HEK293 (cell line): ENCODE data around the gene CEP170B.

Experiments
- CTCF ChIA-PET: fragments of 350-600 bp; formaldehyde crosslinking; extraction: SDS; loops from one replicate; lab custom pipeline; 2021; ENCODE audit warnings: antibody characterized with exemption; lab: Yijun Ruan, JAX
- POLR2A ChIA-PET: fragments of 300-600 bp; formaldehyde crosslinking; extraction: SDS; loops from one replicate; lab custom pipeline; 2020; ENCODE audit warnings: antibody characterized with exemption, inconsistent platforms; lab: Yijun Ruan, JAX
- H3K27ac ChIP-seq: fragments of 200-500 bp; sonication (Bioruptor generic); 2 replicates; pipeline ENCODE4 v1.5.1; 2014; ENCODE audit warnings: low read depth, low read length, control low read depth, inconsistent platforms; ENCODE audit errors: extremely low read depth
- H3K36me3 ChIP-seq, 2 experiments: fragments of 200-500 bp in 1 of 2; sonication (Bioruptor generic) in 1 of 2; 1 replicate in 1 of 2; 2 replicates in 1 of 2; pipeline ENCODE4 v1.5.1; 2014 to 2017; ENCODE audit warnings: inconsistent platforms in 2 of 2, low read length in 2 of 2; ENCODE audit not compliant: control insufficient read depth in 2 of 2, insufficient read depth in 1 of 2
- H3K4me1 ChIP-seq: fragments of 200-500 bp; sonication (Bioruptor generic); 2 replicates; pipeline ENCODE4 v1.5.1; 2014; ENCODE audit warnings: mild to moderate bottlenecking, low read length, inconsistent platforms; ENCODE audit not compliant: control insufficient read depth, insufficient read depth
- H3K4me3 ChIP-seq: 2 replicates; pipeline ENCODE4 v1.5.1; 2011; ENCODE audit warnings: low read depth, mild to moderate bottlenecking, control low read depth, low read length, moderate library complexity
- H3K9me3 ChIP-seq: fragments of 200-500 bp; sonication (Bioruptor generic); 2 replicates; pipeline ENCODE4 v1.5.1; 2014; ENCODE audit warnings: low read depth, low read length, inconsistent platforms; ENCODE audit not compliant: control insufficient read depth, insufficient read depth
- EGR2 ChIP-seq: fragments of 450-650 bp; formaldehyde crosslinking; IDR thresholded peaks from 2 replicates; pipeline ENCODE4 v1.5.1; 2016; ENCODE audit warnings: low read depth, missing biosample characterization, missing genetic modification characterization
- KLF1 ChIP-seq: fragments of 450-650 bp; formaldehyde crosslinking; IDR thresholded peaks from 2 replicates; pipeline ENCODE4 v1.5.1; 2016; ENCODE audit warnings: missing biosample characterization, missing genetic modification characterization
- KLF10 ChIP-seq: fragments of 450-650 bp; IDR thresholded peaks from 2 replicates; pipeline ENCODE4 v1.5.1; 2018; ENCODE audit warnings: missing biosample characterization, mild to moderate bottlenecking, missing genetic modification characterization
- KLF17 ChIP-seq: fragments of 450-650 bp; formaldehyde crosslinking; IDR thresholded peaks from 2 replicates; pipeline ENCODE4 v1.5.1; 2016; ENCODE audit warnings: missing biosample characterization, missing genetic modification characterization
- KLF8 ChIP-seq: fragments of 450-650 bp; formaldehyde crosslinking; IDR thresholded peaks from 2 replicates; pipeline ENCODE4 v1.5.1; 2016; ENCODE audit warnings: missing biosample characterization, missing genetic modification characterization
- TRIM28 ChIP-seq: IDR thresholded peaks from 2 replicates; pipeline ENCODE4 v1.6.1; 2011; ENCODE audit warnings: low read length, control low read depth, borderline replicate concordance
- ZFHX2 ChIP-seq: fragments of 450-650 bp; formaldehyde crosslinking; conservative IDR thresholded peaks from 2 replicates; pipeline ENCODE4 v1.5.1; 2016; ENCODE audit warnings: missing biosample characterization, missing genetic modification characterization
- ZNF18 ChIP-seq: fragments of 450-650 bp; formaldehyde crosslinking; IDR thresholded peaks from 2 replicates; pipeline ENCODE4 v1.5.1; 2016; ENCODE audit warnings: missing biosample characterization, missing genetic modification characterization
- ZNF311 ChIP-seq: fragments of 450-650 bp; formaldehyde crosslinking; IDR thresholded peaks from 2 replicates; pipeline ENCODE4 v1.5.1; 2017; ENCODE audit warnings: missing biosample characterization, missing genetic modification characterization, borderline replicate concordance
- ZNF48 ChIP-seq: fragments of 450-650 bp; formaldehyde crosslinking; IDR thresholded peaks from 2 replicates; pipeline ENCODE4 v1.5.1; 2016; ENCODE audit warnings: missing biosample characterization, missing genetic modification characterization
- ZSCAN4 ChIP-seq: fragments of 450-650 bp; formaldehyde crosslinking; IDR thresholded peaks from 2 replicates; pipeline ENCODE4 v1.5.1; 2017; ENCODE audit warnings: missing biosample characterization, missing genetic modification characterization
- TF ChIP-seq, protein P1 (sequence below): fragments of 450-650 bp; formaldehyde crosslinking; IDR thresholded peaks from 2 replicates; pipeline ENCODE4 v1.5.1; 2016; ENCODE audit warnings: missing biosample characterization, missing genetic modification characterization, borderline replicate concordance
- TF ChIP-seq, protein P2 (sequence below): fragments of 450-650 bp; formaldehyde crosslinking; IDR thresholded peaks from 2 replicates; pipeline ENCODE4 v1.5.1; 2016; ENCODE audit warnings: missing biosample characterization, missing genetic modification characterization
- TF ChIP-seq, protein P3 (sequence below): fragments of 450-650 bp; formaldehyde crosslinking; IDR thresholded peaks from 2 replicates; pipeline ENCODE4 v1.5.1; 2016; ENCODE audit warnings: missing biosample characterization, missing genetic modification characterization

The CEP170B gene

GRCh38 chr14:104879201-104879982 lies 14.3 kb downstream of the CEP170B start (continued):
- TF ChIP-seq, protein P1, sequence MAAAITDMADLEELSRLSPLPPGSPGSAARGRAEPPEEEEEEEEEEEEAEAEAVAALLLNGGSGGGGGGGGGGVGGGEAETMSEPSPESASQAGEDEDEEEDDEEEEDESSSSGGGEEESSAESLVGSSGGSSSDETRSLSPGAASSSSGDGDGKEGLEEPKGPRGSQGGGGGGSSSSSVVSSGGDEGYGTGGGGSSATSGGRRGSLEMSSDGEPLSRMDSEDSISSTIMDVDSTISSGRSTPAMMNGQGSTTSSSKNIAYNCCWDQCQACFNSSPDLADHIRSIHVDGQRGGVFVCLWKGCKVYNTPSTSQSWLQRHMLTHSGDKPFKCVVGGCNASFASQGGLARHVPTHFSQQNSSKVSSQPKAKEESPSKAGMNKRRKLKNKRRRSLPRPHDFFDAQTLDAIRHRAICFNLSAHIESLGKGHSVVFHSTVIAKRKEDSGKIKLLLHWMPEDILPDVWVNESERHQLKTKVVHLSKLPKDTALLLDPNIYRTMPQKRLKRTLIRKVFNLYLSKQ (tag by site-specific recombination) = no peak
- TF ChIP-seq ZFHX2 (tag by site-specific recombination) (no peak), ZSCAN4 (tag by site-specific recombination) (no peak)

DNA sequence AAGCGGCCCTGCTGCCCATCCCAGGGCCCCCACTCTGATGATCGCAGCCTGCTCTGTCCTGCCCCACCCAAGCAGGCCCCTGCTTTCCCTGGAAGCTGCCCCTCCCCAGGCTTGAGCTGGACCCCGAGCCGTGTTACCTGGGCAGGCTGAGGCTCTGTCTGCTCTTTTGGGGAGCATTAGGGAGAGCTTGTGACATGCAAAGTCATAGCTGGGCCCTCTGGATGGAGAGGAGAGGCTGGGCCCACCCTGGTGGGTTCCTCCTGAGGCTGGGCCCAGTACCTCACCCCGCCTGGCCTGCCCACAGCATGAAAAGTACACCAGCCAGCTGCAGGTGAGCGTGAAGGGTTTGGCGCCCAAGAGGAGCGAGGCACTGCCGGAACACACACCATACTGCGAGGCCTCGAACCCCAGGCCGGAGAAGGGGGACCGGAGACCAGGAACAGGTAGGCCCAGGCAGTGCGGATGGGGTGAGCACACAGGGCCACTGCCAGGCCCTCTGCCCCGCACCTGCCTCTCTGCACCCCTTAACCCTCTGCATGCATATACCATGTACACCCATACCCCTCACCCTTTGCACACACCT lies 15.0 kb downstream of the CEP170B start:
- Histone ChIP-seq H3K27ac (no peak overlapping the region), H3K36me3 (peaks cover 0 to 62% of the 10 kb centered on the region in 2 experiments; a peak in 2 of 3 replicates), H3K4me1 (peaks cover 7% of the 10 kb centered on the region; the same call in 1 of the 2 replicates), H3K9me3 (no peaks in the 10 kb centered on the region), H3K4me3 (no peak overlapping the region)
- TF ChIP-seq, protein P2, sequence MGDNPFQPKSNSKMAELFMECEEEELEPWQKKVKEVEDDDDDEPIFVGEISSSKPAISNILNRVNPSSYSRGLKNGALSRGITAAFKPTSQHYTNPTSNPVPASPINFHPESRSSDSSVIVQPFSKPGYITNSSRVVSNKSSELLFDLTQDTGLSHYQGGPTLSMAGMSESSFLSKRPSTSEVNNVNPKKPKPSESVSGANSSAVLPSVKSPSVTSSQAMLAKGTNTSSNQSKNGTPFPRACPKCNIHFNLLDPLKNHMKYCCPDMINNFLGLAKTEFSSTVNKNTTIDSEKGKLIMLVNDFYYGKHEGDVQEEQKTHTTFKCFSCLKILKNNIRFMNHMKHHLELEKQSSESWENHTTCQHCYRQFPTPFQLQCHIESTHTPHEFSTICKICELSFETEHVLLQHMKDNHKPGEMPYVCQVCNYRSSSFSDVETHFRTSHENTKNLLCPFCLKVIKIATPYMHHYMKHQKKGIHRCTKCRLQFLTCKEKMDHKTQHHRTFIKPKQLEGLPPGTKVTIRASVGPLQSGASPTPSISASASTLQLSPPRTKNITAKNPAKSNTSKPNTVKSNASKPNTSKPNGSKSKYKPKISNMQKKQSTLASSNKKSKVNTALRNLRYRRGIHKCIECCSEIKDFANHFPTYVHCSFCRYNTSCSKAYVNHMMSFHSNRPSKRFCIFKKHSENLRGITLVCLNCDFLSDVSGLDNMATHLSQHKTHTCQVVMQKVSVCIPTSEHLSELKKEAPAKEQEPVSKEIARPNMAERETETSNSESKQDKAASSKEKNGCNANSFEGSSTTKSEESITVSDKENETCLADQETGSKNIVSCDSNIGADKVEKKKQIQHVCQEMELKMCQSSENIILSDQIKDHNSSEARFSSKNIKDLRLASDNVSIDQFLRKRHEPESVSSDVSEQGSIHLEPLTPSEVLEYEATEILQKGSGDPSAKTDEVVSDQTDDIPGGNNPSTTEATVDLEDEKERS (tag by site-specific recombination) = no peak
- no peak for TF ChIP-seq KLF17 (tag by site-specific recombination)
- TF ChIP-seq ZNF48 (tag by site-specific recombination) = no peak
- no peak for TF ChIP-seq ZNF311 (tag by site-specific recombination)
- no peak for TF ChIP-seq KLF10
- POLR2A ChIA-PET = interaction anchor here (0.6 to 1.2 kb wide), 2 partner anchors 9 to 19 kb away, joined by 3 to 4 read pairs; no protein-coding TSS in a partner anchor
- CTCF ChIA-PET = interaction anchor here (0.7 kb wide), 1 partner anchor 155 kb away, joined by 3 read pairs; no protein-coding TSS in a partner anchor

- Histone ChIP-seq H3K27ac (no peak overlapping the region), H3K4me3 (no peak overlapping the region), H3K4me1 (peaks cover 7% of the 10 kb centered on the region; the same call in 1 of the 2 replicates), H3K9me3 (no peaks in the 10 kb centered on the region), H3K36me3 (peaks cover 0 to 68% of the 10 kb centered on the region in 2 experiments; a peak in 2 of 3 replicates)
- TF ChIP-seq TRIM28 (no peak), KLF1 (no peak), ZFHX2 (tag by site-specific recombination) (peak; percentile 96), ZNF18 (tag by site-specific recombination) (peak; percentile 79), EGR2 (peak; percentile 95), KLF8 (peak; percentile 22; the same call in 1 of the 2 replicates), KLF17 (tag by site-specific recombination) (no peak)
- TF ChIP-seq, protein P3, sequence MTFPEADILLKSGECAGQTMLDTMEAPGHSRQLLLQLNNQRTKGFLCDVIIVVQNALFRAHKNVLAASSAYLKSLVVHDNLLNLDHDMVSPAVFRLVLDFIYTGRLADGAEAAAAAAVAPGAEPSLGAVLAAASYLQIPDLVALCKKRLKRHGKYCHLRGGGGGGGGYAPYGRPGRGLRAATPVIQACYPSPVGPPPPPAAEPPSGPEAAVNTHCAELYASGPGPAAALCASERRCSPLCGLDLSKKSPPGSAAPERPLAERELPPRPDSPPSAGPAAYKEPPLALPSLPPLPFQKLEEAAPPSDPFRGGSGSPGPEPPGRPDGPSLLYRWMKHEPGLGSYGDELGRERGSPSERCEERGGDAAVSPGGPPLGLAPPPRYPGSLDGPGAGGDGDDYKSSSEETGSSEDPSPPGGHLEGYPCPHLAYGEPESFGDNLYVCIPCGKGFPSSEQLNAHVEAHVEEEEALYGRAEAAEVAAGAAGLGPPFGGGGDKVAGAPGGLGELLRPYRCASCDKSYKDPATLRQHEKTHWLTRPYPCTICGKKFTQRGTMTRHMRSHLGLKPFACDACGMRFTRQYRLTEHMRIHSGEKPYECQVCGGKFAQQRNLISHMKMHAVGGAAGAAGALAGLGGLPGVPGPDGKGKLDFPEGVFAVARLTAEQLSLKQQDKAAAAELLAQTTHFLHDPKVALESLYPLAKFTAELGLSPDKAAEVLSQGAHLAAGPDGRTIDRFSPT (tag by site-specific recombination) = peak; percentile 47; the same call in 1 of the 2 replicates
- ChIA-PET POLR2A (interaction anchor here (1.2 kb wide), 1 partner anchor 8 kb away, joined by 3 read pairs; no protein-coding TSS in a partner anchor), CTCF (interaction anchor here (1.0 kb wide), 1 partner anchor 15 kb away, joined by 3 read pairs; no protein-coding TSS in a partner anchor)
Observed at GRCh38 chr14:104880584-104881210, 15.6 kb downstream of the CEP170B start.
